Prostate gland (tissue), 2 donors: ENCODE results near the gene DDX49.

Experiments
- CTCF ChIP-seq, 4 experiments: fragments of 200-600 bp in 2 of 4; fragments of 450-650 bp in 2 of 4; sonication (generic) in 2 of 4; IDR thresholded peaks; 1 replicate in 3 of 4; 2 replicates in 1 of 4; pipeline ENCODE4 v1.5.1; 2016 to 2019; ENCODE audit warnings: antibody characterized with exemption in 4 of 4, mild to moderate bottlenecking in 2 of 4, moderate library complexity in 2 of 4
- POLR2AphosphoS5 ChIP-seq: sonication (generic); formaldehyde crosslinking; IDR thresholded peaks from one replicate; pipeline ENCODE4 v1.6.1; 2017; ENCODE audit warnings: antibody characterized with exemption

DNA sequence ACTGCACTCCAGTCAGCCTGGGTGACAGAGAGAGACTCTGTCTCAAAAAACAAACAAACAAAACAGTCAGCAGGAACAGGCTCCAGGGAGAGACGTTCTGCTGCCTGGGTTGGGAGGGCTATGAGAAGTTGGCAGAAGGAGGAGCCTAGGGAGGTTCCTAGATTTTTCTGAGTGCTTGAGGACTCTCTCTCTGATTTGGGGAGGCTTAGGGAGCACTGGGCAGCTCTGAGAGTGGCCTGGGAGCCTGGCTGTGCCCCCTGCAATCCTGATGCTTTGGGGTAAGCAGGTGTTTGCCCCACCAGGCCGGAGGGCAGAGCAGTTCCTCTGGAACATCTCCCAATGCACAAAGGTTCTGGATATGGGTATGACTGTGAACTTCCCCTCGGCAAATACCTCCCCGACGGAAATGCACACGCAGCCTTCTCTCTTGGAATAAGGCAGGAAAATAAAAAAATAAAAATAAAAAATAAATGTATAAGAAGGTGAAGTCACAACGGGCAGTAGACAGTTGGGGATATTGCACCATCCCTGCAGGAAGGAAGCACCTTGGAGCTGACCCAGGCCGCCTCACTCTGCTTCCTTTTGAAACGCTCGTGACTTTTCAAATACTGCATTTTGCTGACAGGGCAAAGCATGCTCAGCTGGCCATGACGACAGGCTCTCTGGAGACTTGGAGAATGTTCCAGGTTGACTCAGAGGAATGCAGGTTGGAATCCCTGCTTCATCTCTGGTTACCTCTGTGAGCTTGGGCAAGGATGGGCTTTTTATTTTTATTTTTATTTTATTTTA lies 48.0 kb downstream of the DDX49 start:
- peak; percentile 77 for TF ChIP-seq POLR2AphosphoS5
- no peak for TF ChIP-seq CTCF (IDR thresholded peaks at IDR 0.05)
